ENCODE data around the gene SAMD15. TPM values are rescaled to one million over a fixed set of nuclear protein-coding genes. Genes with fewer than 3 reads are reported as not detected.
"Not testable (repeated sequence)": the region's sequence is repeated elsewhere in the genome, so short reads cannot be mapped to it uniquely, and the experiment has no call there.

The SAMD15 gene
- polyA plus RNA-seq, 3 donors from 2014 or later: 0.40 TPM; not detected in 2

DNA sequence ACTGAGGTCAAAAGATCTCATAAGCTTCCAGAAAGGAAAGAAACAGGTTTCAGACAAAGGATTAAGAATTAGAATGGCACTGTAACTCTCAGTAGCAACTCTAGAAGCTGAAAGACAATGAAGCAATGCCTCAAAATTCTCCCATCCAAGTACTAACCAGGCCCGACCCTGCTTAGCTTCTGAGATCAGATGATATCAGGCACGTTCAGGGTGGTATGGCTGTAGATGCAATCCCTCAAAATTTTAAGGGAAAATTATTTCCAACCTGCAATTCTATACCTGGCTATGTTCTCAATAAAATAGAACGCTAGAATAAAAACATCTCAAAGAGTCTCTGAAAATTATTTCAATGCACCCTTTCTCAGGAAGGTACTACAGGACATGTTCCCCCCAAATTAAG lies 26.6 kb downstream of the SAMD15 start:
- DNase-seq: no peak
- Mint-ChIP-seq H3K27ac (no peak overlapping the region), H3K4me1 (peaks cover 7 to 12% of the 10 kb centered on the region in 2 donors), H3K36me3 (no peaks in the 10 kb centered on the region), H3K4me3 (no peak overlapping the region), H3K27me3 (ENCODE audit: low read depth in 3 of 3) (peaks cover 0 to 5% (median 3%) of the 10 kb centered on the region in 3 donors), H3K9me3 (no peaks in the 10 kb centered on the region)

DNA sequence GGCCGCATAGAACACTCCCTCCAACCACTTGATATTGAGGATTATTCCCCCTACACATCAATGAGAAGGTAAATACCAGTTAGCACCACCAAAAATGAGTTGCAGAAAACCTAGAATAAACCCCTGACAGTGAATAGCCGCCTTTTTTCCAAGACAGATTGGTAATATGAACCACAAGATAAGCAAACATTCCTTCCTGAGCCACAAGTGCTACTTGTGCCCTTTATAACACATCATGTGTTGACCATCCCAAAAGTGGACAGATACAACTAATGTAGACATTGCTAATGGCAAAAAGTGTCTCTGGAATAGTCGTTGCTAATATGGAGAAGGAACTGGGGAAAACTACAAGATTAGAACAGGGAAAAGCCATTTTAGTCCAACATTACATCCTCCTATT lies 28.9 kb downstream of the SAMD15 start:
- Mint-ChIP-seq H3K36me3 (no peaks in the 10 kb centered on the region), H3K27me3 (ENCODE audit: low read depth in 3 of 3) (peaks cover 0 to 3% (median 3%) of the 10 kb centered on the region in 3 donors), H3K4me3 (no peak overlapping the region), H3K9me3 (no peaks in the 10 kb centered on the region), H3K4me1 (peaks cover 7 to 12% of the 10 kb centered on the region in 2 donors), H3K27ac (no peak overlapping the region)
- no peak for DNase-seq

DNA sequence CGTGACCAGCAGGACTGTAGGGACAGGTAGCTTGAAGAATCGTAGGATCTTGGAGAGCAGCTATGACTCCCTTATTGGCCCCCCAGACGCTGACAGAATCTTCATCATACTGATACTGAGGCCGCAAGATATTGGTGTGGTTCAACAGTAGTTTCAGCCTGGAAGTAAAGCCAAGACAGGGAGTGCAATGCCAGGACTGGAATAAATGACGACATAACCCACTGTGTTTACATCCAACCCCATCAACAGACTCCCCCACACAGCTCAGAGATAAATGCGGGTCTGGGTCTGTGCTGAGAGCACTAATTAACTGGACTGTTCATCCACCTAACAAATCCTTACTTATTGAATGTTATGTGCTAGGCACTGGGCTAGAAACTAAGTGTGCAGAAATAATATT lies 29.5 kb downstream of the SAMD15 start:
- H3K27me3 Mint-ChIP-seq (ENCODE audit: low read depth in 3 of 3): peaks cover 0 to 3% (median 3%) of the 10 kb centered on the region in 3 donors
- no peaks in the 10 kb centered on the region for H3K36me3 Mint-ChIP-seq
- H3K4me1 Mint-ChIP-seq: peaks cover 7 to 12% of the 10 kb centered on the region in 2 donors
- no peak overlapping the region for H3K4me3 Mint-ChIP-seq
- H3K27ac Mint-ChIP-seq: no peak overlapping the region
- H3K9me3 Mint-ChIP-seq: no peaks in the 10 kb centered on the region
- no peak for DNase-seq

DNA sequence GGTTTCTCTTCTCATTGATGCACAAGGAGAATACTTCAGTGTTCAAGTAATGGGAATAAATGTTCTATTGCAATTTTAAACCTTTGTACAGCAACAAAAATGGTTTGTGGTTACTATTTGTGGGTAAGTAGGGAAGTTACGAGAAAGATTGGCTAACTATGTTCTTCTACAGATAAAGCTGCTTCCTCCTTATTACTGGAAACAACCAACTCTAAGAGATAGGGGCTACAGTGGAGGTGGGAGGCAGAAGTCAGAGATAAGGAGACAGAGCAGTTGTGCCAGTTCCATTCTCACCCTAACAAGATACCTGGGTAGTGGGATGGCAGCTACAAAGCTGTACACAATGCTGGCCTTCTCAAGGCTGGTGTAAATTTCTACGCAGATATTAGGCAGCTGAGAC lies 30.0 kb downstream of the SAMD15 start:
- peaks cover 0 to 3% (median 3%) of the 10 kb centered on the region in 3 donors for H3K27me3 Mint-ChIP-seq (ENCODE audit: low read depth in 3 of 3)
- no peak for DNase-seq
- no peak overlapping the region for H3K4me3 Mint-ChIP-seq
- no peaks in the 10 kb centered on the region for H3K9me3 Mint-ChIP-seq
- H3K36me3 Mint-ChIP-seq: no peaks in the 10 kb centered on the region
- H3K4me1 Mint-ChIP-seq: peaks cover 7 to 12% of the 10 kb centered on the region in 2 donors
- no peak overlapping the region for H3K27ac Mint-ChIP-seq

DNA sequence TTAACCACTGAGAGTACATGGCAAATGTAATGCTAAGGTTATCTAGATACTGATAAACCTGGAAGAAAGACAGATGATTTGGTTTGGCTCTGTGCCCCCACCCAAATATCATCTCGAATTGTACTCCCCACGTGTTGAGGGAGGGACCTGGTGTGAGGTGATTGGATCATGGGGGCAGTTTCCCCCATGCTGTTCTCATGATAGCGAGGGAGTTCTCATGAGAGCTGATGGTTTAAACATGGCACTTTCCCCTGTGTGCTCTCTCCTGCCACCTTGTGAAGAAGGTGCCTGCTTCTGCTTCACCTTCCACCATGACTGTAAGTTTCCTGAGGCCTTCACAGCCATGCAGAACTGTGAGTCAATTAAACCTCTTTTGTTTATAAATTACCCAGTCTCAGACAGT lies 32.0 kb downstream of the SAMD15 start:
- Mint-ChIP-seq H3K27me3 (ENCODE audit: low read depth in 3 of 3) (peaks cover 0 to 5% (median 3%) of the 10 kb centered on the region in 3 donors), H3K27ac (no peak overlapping the region)
- DNase-seq: no peak

DNA sequence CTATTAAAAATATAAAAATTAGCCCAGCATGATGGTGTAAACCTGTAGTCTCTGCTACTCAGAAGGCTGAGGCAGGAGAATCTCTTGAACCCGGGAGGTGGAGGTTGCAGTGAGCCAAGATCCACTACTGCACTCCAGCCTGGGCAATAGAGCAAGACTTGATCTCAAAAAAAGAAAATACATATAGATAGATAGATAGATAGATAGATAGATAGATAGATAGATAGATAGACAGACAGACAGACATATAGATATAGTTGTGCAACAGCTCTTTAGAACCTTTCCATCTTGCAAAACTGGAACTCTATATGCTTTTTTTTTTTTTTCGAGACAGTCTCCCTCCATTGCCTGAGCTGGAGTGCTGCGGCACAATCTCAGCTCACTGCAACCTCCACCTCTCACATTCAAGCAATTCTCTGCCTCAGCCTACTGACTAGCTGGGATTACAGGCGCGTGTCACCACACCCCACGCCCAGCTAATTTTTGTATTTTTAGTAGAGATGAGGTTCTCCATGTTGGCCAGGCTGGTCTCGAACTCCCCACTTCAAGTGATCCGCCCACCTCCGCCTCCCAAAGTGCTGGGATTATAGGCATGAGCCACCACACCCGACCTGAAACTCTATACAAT lies 38.3 kb downstream of the SAMD15 start:
- not testable (repeated sequence) for H3K4me1 Mint-ChIP-seq; DNase-seq; H3K36me3 Mint-ChIP-seq; H3K4me3 Mint-ChIP-seq; H3K27ac Mint-ChIP-seq; H3K27me3 Mint-ChIP-seq (ENCODE audit: low read depth in 3 of 3)
- peaks cover 5 to 19% (median 16%) of the 10 kb centered on the region in 6 donors for H3K9me3 Mint-ChIP-seq

More for the DNA sequence above, 32.0 kb downstream of the SAMD15 start:
- H3K4me1 Mint-ChIP-seq: peaks cover 7 to 12% of the 10 kb centered on the region in 2 donors
- H3K4me3 Mint-ChIP-seq: no peak overlapping the region
- no peaks in the 10 kb centered on the region for H3K36me3 Mint-ChIP-seq
- no peaks in the 10 kb centered on the region for H3K9me3 Mint-ChIP-seq

DNA sequence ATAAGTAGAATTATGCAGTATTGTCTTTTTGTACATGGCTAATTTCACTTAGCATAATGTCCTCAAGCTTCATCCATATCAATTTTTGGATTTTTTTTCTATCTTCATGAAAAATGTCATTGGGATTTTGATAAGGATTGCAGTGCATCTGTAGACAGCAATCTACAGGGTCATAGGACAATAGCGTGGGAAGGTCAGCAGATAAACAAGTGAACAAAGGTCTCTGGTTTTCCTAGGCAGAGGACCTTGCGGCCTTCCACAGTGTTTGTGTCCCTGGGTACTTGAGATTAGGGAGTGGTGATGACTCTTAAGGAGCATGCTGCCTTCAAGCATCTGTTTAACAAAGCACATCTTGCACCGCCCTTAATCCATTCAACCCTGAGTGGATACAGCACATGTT lies 38.9 kb downstream of the SAMD15 start:
- not testable (repeated sequence) for DNase-seq; H3K27ac Mint-ChIP-seq; H3K27me3 Mint-ChIP-seq (ENCODE audit: low read depth in 3 of 3); H3K4me3 Mint-ChIP-seq; H3K4me1 Mint-ChIP-seq
- H3K9me3 Mint-ChIP-seq: peaks cover 5 to 22% (median 16%) of the 10 kb centered on the region in 6 donors
- H3K36me3 Mint-ChIP-seq: peaks cover 8 to 10% (median 8%) of the 10 kb centered on the region in 3 donors

DNA sequence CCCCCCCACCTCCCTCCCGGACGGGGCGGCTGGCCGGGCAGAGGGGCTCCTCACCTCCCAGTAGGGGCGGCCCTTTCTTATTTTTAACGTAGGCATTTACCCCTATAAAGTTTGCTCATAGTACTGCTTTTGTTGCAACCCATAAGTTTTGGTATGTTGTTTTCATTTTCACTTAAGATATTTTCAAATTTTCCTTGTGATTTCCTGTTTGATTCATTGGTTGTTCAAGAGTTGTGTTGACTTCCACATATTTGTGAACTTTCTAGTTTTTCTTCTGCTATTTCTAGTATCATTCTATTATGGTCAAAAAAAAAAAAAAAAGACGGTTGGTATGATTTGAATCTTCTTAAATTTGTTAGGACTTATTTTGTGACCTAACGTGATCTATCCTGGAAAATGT lies 39.7 kb downstream of the SAMD15 start:
- Mint-ChIP-seq H3K27ac (no peak overlapping the region), H3K27me3 (ENCODE audit: low read depth in 3 of 3) (peaks cover 0 to 7% (median 5%) of the 10 kb centered on the region in 3 donors), H3K4me3 (no peak overlapping the region), H3K4me1 (no peaks in the 10 kb centered on the region), H3K9me3 (peaks cover 5 to 22% (median 16%) of the 10 kb centered on the region in 6 donors), H3K36me3 (peaks cover 13 to 18% (median 15%) of the 10 kb centered on the region in 3 donors)
- no peak for DNase-seq

DNA sequence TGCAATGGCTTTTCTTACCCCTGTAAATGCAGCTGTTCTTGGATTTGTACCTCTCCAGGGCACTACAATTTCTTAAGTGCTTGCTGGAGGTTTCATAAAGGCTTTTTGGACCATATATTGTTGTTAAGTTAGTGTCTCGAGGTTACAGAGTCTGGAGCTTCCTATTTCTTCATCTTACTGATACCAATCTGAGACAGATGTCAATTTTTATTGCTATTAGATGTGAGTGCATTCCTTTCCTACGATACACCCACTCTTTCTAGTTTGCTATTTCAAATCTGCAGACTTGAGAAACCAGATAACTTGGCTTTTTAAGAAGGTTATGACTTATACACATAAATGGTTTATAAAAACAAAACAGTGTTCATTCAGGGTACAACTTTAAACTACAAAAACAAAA lies 44.0 kb downstream of the SAMD15 start:
- Mint-ChIP-seq H3K4me1 (no peaks in the 10 kb centered on the region), H3K27me3 (ENCODE audit: low read depth in 3 of 3) (peaks cover 0 to 7% (median 3%) of the 10 kb centered on the region in 3 donors), H3K36me3 (peaks cover 41 to 50% (median 46%) of the 10 kb centered on the region in 3 donors), H3K4me3 (no peak overlapping the region), H3K27ac (no peak overlapping the region), H3K9me3 (peaks cover 5 to 22% (median 16%) of the 10 kb centered on the region in 6 donors)
- no peak for DNase-seq

DNA sequence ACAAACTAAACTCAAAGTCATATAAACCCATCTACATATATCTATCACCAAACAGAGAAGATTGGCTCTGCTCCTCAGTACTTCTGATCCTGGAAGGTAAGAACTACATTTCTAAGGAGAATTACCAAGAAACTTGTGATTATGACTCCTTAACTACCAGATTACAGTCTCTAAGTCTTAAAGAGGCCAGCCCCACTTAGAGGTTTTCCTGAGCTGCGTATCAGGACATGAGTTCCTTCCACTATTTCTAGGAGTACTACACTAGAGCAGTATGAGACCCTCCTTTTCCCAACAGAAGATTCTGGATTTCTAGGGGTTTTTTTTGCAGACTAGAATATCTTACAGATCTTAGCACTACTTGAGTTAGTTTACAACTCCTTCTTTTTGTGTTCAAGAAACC lies 46.2 kb downstream of the SAMD15 start, which contains the start of gene NOXRED1:
Gene NOXRED1, minus strand, starts transcription at position 101 of the 400 bp plus-strand sequence. CDS start 634 bp downstream, outside the sequence.
- Mint-ChIP-seq H3K4me3 (no peak within 1 kb of the TSS), H3K27me3 (ENCODE audit: low read depth in 3 of 3) (peaks cover 0 to 7% (median 4%) of the 10 kb centered on the region in 3 donors), H3K36me3 (peaks cover 57 to 72% (median 62%) of the 10 kb centered on the region in 3 donors), H3K4me1 (no peaks in the 10 kb centered on the region), H3K9me3 (peaks cover 5 to 22% (median 15%) of the 10 kb centered on the region in 6 donors), H3K27ac (no peak within 1 kb of the TSS)
- no peak for DNase-seq

DNA sequence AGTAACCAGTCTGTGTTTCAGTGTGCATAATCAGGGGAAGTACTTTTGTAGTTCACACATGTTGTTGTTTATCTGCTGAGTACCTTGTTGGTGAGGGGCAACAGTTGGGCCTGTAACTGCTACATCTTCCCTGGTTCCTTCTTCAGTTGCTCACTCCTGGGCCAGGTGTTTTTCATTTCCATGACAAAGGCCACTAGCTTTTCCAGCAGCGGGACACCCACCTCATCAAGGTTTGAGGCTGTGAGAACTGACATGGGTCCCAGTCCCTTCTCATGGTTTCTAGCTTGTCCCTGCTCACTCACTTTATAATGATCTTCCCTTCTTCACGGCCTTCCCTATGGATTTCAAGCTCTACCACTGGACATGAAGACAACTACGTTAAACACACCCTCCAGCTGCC lies 47.7 kb downstream of the SAMD15 start:
- Mint-ChIP-seq H3K27me3 (ENCODE audit: low read depth in 3 of 3) (peaks cover 0 to 3% (median 2%) of the 10 kb centered on the region in 3 donors), H3K4me3 (no peak overlapping the region), H3K9me3 (peaks cover 2 to 10% (median 4%) of the 10 kb centered on the region in 6 donors), H3K36me3 (peaks cover 66 to 80% (median 67%) of the 10 kb centered on the region in 3 donors), H3K27ac (no peak overlapping the region), H3K4me1 (no peaks in the 10 kb centered on the region)
- no peak for DNase-seq

DNA sequence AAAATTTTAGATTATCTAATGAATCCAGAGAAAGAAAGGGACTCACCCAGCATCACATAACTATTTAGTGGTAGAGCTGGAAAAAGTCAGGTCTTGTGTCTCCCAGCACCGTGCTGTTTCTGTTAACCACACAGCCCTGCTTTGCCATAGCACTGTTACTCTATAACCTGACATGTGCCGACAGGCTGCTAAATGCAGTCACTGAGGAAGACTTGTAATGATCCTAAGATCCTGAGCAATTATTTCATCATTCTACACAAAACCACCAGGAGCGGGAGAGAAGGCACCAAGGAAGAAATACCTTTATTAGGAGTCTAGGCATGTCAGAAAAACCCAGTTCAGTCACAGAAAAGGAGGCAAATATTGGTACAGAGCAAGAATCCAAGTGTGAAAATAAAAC lies 49.2 kb downstream of the SAMD15 start:
- no peaks in the 10 kb centered on the region for H3K4me1 Mint-ChIP-seq
- peaks cover 63 to 85% (median 67%) of the 10 kb centered on the region in 3 donors for H3K36me3 Mint-ChIP-seq
- H3K27ac Mint-ChIP-seq: no peak overlapping the region
- H3K4me3 Mint-ChIP-seq: no peak overlapping the region
- no peaks in the 10 kb centered on the region for H3K9me3 Mint-ChIP-seq
- peaks cover 0 to 2% (median 0%) of the 10 kb centered on the region in 3 donors for H3K27me3 Mint-ChIP-seq (ENCODE audit: low read depth in 3 of 3)
- DNase-seq: no peak

DNA sequence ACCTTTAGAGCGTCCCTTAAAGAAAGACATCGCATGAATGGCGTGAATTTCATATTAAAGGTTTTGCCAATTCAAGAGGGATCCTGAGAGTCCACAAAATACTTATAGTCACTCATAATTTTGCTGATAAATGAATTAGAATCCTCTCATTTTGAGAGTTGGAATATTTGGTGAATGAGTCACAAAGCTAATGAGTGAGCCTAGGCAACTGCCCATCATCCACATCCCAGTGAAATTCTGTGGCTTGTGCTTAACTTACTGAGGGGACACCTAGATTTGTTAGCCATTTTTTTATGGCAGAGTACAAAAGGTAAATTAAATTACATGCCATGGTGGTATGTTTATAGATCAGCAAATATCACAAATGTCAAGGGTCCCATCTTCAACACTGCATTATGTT lies 58.9 kb downstream of the SAMD15 start:
- Mint-ChIP-seq H3K27ac (no peak overlapping the region), H3K4me3 (no peak overlapping the region), H3K36me3 (peaks cover 35 to 51% (median 37%) of the 10 kb centered on the region in 3 donors), H3K4me1 (no peaks in the 10 kb centered on the region), H3K9me3 (no peaks in the 10 kb centered on the region), H3K27me3 (ENCODE audit: low read depth in 3 of 3) (no peaks in the 10 kb centered on the region)
- DNase-seq: no peak

DNA sequence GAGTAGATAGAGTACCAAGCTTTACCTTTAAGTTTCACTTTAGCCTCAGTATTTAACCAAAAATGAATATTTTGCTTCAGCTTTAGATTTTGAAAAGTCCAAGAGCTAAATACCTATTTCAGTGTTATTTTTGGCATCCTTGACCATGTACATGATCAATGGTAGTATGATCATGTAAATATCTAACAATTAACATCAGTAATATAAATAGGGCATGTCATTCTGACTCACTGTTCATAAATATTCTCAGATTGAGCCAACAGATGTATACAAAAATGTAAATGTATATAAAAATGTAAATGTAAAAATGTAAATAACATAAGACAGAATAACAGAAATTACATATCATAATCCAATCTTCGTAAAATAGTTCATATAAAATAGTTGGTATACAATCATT lies 61.4 kb downstream of the SAMD15 start:
- H3K27me3 Mint-ChIP-seq (ENCODE audit: low read depth in 3 of 3): no peaks in the 10 kb centered on the region
- H3K4me1 Mint-ChIP-seq: no peaks in the 10 kb centered on the region
- no peak for DNase-seq
- H3K9me3 Mint-ChIP-seq: no peaks in the 10 kb centered on the region
- H3K27ac Mint-ChIP-seq: no peak overlapping the region
- peaks cover 43 to 59% (median 53%) of the 10 kb centered on the region in 3 donors for H3K36me3 Mint-ChIP-seq
- H3K4me3 Mint-ChIP-seq: no peak overlapping the region

DNA sequence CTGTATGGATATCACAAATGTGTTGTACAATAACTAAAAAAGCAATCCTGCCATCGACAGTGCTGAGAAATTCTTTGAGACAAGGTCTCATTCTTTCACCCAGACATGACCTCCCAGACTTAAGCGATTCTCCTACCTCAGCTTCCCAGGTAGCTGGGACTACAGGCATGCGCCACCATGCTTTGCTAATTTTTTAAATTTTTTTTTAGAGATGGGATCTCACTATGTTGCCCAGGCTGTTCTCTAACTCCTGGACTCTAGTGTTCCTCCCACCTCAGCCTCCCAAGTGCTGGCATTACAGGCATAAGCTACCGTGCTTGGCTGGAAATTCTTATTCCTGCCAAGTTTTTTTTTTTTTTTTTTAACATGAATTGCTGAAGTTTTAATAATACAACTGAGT lies 62.7 kb downstream of the SAMD15 start:
- Mint-ChIP-seq H3K27me3 (ENCODE audit: low read depth in 3 of 3) (no peaks in the 10 kb centered on the region), H3K36me3 (peaks cover 39 to 54% (median 45%) of the 10 kb centered on the region in 3 donors), H3K9me3 (no peaks in the 10 kb centered on the region), H3K4me3 (no peak overlapping the region), H3K4me1 (no peaks in the 10 kb centered on the region), H3K27ac (no peak overlapping the region)
- DNase-seq: no peak
